Right lobe of liver (tissue), 6 donors: ENCODE data around the gene PEG3. TPM values are rescaled to one million over a fixed set of nuclear protein-coding genes. Genes with fewer than 3 reads are reported as not detected.
"Not testable (repeated sequence)": the region's sequence is repeated elsewhere in the genome, so short reads cannot be mapped to it uniquely, and the experiment has no call there.

ENCODE experiments used
- ATAC-seq, 4 donors: fragments of 200-7000 bp; cut with Tn5 transposase; one replicate each; pipeline ENCODE4 v1.9.1; 2020; ENCODE audit warnings: mild to moderate bottlenecking in 4 of 4, moderate library complexity in 4 of 4
- DNase-seq, 3 donors: peaks; one replicate each; pipeline ENCODE4 v3.0.0-alpha.2; 2020
- H3K27ac ChIP-seq, 3 donors: fragments of 200-600 bp; one replicate each; pipeline ENCODE4 v1.8.0; 2022
- H3K27me3 ChIP-seq, 2 donors: fragments of 200-600 bp; one replicate each; pipeline ENCODE4 v1.8.0; 2022
- H3K36me3 ChIP-seq, 4 donors: fragments of 200-600 bp; sonication (generic) in 1 of 4; one replicate each; pipeline versions ENCODE4 v1.5.1 to v1.8.0; 2017 to 2022; ENCODE audit warnings: control low read depth in 1 of 4
- H3K4me1 ChIP-seq, 4 donors: fragments of 200-600 bp; sonication (generic) in 1 of 4; one replicate each; pipeline versions ENCODE4 v1.5.1 to v1.8.0; 2017 to 2022; ENCODE audit warnings: control low read depth in 1 of 4
- H3K4me3 ChIP-seq, 3 donors: fragments of 200-600 bp; one replicate each; pipeline ENCODE4 v1.8.0; 2022
- H3K9me3 ChIP-seq, 4 donors: fragments of 200-600 bp; sonication (generic) in 1 of 4; one replicate each; pipeline versions ENCODE4 v1.5.1 to v1.8.0; 2017 to 2022; ENCODE audit warnings: control low read depth in 1 of 4
- CTCF ChIP-seq, 4 donors: fragments of 200-600 bp in 3 of 4; fragments of 450-650 bp in 1 of 4; IDR thresholded peaks; one replicate each; pipeline versions ENCODE4 v1.5.1 to v1.8.0; 2016 to 2022; ENCODE audit warnings: antibody characterized with exemption in 4 of 4, mild to moderate bottlenecking in 2 of 4
- POLR2A ChIP-seq: fragments of 450-650 bp; IDR thresholded peaks from one replicate; pipeline ENCODE4 v1.6.1; 2017; ENCODE audit warnings: antibody characterized with exemption, mild to moderate bottlenecking
- whole genome bisulfite sequencing: methylation state at CpG from one replicate; pipeline ENCODE4 v1.1.6; 2018; ENCODE audit warnings: low coverage, low lambda C conversion rate; ENCODE audit not compliant: insufficient coverage; ENCODE audit errors: missing lambda C conversion rate; 5-methylcytosine and 5-hydroxymethylcytosine counted together
- intact Hi-C, 2 donors: fragments of 100-400 bp; cut with DNase I; formaldehyde crosslinking; loops; one replicate each; pipeline versions ENCODE4 v1.11.2 to v1.14.1; 2022
- total RNA-seq, 6 experiments: library from RNA; depleted of rRNA in 2 of 6; stranded (reverse); fragments of >200 nt in 2 of 6; fragmentation: NEBNext Ultra II Directional in 3 of 6; extraction: Animal tissue kit (Norgen Biotek cat#: 25700) in 3 of 6; gene quantifications; one replicate each; pipeline versions ENCODE4 v1.1.0 to v1.2.4, GENCODE V29; 2016 to 2023
- donor health status: DM: no; HTN: yes; CAD: no.
- donor health status: DM: no; HTN: no; CAD: no.
- donor health status: DM: no; HTN: no; CAD: no.
- donor health status: DM: no; HTN: yes; CAD: no.
- donor health status: DM: no; HTN: yes; CAD: no.

Gene PEG3
- total RNA-seq, 6 experiments from 2014 or later, result 3.0 to 9.5 (median 6.5) TPM

- no peaks in the 10 kb centered on the region for H3K4me1 ChIP-seq
- no peak for ATAC-seq
- no peak overlapping the region for H3K27ac ChIP-seq
- no peaks in the 10 kb centered on the region for H3K36me3 ChIP-seq
- no peaks in the 10 kb centered on the region for H3K9me3 ChIP-seq
- TF ChIP-seq CTCF (IDR thresholded peaks at IDR 0.05) (no peak), POLR2A (no peak)
- no peak overlapping the region for H3K4me3 ChIP-seq
- DNase-seq, result no peak
- intact Hi-C loops, result no loop called here
- no peaks in the 10 kb centered on the region for H3K27me3 ChIP-seq
- WGBS, result 76% methylated on average over 4 of the region's 4 CpGs
Measured at GRCh38 chr19:56858026-56858425, 17.5 kb upstream of the PEG3 start.

- H3K4me1 ChIP-seq, result no peaks in the 10 kb centered on the region
- H3K27me3 ChIP-seq, result no peaks in the 10 kb centered on the region
- no peak overlapping the region for H3K27ac ChIP-seq
- no peak for DNase-seq
- H3K36me3 ChIP-seq, result no peaks in the 10 kb centered on the region
- H3K4me3 ChIP-seq, result no peak overlapping the region
- TF ChIP-seq POLR2A (no peak), CTCF (IDR thresholded peaks at IDR 0.05) (no peak)
- intact Hi-C loops, result no loop called here
- ATAC-seq, result no peak
- H3K9me3 ChIP-seq, result no peaks in the 10 kb centered on the region
- 59% methylated on average over 3 of the region's 3 CpGs for WGBS
Measured at GRCh38 chr19:56856822-56857221, 16.3 kb upstream of the PEG3 start.

- DNase-seq, H3K27me3 ChIP-seq, H3K9me3 ChIP-seq, H3K36me3 ChIP-seq, H3K4me3 ChIP-seq, intact Hi-C loops, H3K27ac ChIP-seq, ATAC-seq, H3K4me1 ChIP-seq: not testable (repeated sequence)
- 58% methylated on average over 2 of the region's 2 CpGs for WGBS
Measured at GRCh38 chr19:56852361-56852760, 11.8 kb upstream of the PEG3 start.

GRCh38 chr19:56848166-56848565 lies 7.6 kb upstream of the PEG3 start:
- no peak overlapping the region for H3K4me3 ChIP-seq
- no peaks in the 10 kb centered on the region for H3K36me3 ChIP-seq
- H3K4me1 ChIP-seq, result no peaks in the 10 kb centered on the region
- WGBS, result 53% methylated on average over 4 of the region's 4 CpGs
- ATAC-seq, result no peak
- TF ChIP-seq CTCF (IDR thresholded peaks at IDR 0.05) (no peak), POLR2A (no peak)
- DNase-seq, result no peak
- no peaks in the 10 kb centered on the region for H3K9me3 ChIP-seq
- no peaks in the 10 kb centered on the region for H3K27me3 ChIP-seq
- no peak overlapping the region for H3K27ac ChIP-seq
- intact Hi-C loops, result no loop called here

GRCh38 chr19:56842412-56842811 lies 1.9 kb upstream of the PEG3 start:
- Histone ChIP-seq H3K4me1 (no peaks in the 10 kb centered on the region), H3K4me3 (no peak overlapping the region), H3K9me3 (no peaks in the 10 kb centered on the region), H3K27me3 (no peaks in the 10 kb centered on the region), H3K36me3 (no peaks in the 10 kb centered on the region), H3K27ac (no peak overlapping the region)
- TF ChIP-seq POLR2A (no peak), CTCF (IDR thresholded peaks at IDR 0.05) (no peak)
- intact Hi-C loops, result no loop called here
- WGBS, result 70% methylated on average over 1 of the region's 1 CpG
- DNase-seq (no peak), ATAC-seq (no peak)
